NCI-H1930 (cell line): ENCODE results near the gene AK9.

Experiments used
- DNase-seq, 2 experiments: peaks; one replicate each; lab custom pipeline; 2025; lab: John Stamatoyannopoulos, UW

The AK9 gene

DNA sequence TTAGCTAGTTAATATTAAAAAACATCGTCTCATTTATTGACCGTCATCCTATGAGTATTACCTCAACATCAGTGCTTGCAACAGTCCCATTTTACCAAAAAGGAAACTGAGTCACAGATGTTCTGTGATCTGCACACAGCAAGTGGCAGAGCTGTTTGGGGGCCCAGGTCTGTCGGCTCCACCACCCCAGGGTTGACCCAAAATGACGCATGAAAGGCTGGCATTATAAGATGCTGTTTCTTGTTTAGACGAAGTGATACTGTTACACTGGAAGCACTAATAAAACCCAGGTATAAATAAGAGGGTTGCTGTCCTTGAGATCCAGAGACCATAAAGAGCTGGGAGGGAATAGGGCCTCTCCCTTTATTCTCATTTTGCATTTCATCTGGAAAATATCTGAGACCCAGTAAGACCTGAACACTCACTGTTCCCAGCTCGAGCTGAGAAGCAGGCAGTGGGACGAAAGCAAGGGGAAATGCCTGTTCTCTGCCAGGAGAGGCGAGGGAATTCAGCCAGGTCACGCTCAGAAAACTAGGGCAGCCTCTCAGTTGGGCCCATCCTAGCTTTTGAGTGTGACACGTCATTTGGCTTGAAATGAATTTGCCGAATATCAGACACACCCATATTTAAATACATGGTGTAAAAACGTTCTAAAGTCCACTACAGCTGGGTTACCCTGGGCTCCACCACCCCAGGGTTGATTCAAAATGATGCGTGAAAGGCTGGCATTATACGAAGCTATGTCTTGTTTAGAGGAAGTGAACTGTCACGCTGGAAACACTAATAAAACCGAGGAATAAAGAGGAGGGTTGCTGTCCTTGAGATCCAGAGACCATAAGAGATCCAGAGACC is 234.1 kb downstream of the AK9 start:
- DNase-seq: no peak

DNA sequence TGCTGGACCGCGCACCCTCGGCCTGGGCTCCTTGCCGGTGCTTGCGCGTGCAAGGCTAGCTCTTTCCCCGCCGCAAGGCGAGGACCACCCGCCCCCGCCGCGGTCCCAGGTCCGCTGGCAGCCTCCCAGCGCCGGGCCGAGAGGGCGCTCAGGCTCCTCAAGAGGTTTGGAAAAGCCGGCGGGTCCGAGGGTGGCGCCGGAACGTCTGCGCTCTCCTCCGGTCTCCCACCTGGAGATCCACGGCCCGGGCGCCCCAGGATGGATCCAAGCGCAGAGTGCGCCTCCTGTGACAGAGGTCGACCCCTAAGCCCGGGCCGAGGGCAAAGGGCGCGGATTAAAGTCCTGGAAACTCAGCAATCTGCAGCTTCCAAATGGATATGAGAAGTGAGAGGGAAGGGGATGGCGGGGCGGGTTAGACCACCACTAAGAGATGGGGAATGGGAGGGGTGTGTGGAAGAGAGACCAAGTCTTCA is 234.9 kb downstream of the AK9 start:
- no peak for DNase-seq

DNA sequence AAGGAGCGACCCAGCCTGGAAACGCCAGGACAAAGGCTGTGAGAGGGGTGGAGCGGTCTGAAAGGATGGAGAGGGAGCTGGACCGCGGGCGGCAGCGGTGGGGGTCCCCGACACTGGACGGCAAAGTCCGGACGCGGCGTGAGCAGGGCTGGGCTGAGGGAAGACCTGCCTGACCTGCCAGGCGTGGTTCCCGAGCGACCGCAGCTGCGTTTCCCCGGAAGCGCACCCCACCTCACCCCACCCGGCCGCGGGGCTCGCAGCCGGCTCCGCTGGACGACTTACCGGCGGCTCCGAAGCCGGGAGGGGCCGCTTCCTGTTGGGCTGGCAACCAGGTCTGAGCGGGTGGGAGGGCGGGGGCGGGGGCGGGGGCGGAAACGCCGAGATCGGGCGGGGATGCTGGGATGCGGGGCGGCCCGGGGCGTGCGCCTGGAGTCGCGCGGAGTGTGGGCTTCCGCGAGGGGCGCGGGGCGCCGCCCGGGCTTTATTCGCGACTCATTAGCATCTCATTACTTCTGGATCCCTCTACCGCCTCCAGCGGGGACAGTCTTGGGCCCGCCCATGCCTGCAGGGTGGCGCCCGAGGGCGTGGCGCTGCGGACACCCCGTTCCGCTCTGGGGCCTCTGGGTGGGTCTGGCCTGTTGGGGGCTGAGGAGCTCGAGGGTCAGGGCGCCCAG is 235.4 kb downstream of the AK9 start, which contains the start of gene MICAL1:
MICAL1 (minus strand) TSS at position 336 of the 674 bp plus-strand sequence. CDS start 1,576 bp downstream, outside the sequence.
- DNase-seq: peak; percentile 46 to 61

- DNase-seq: no peak
These were observed 236.2 kb downstream of the AK9 start for GRCh38 chr6:109454496-109455436.

GRCh38 chr6:109453594-109454495 is 237.2 kb downstream of the AK9 start:
- DNase-seq: no peak

GRCh38 chr6:109453156-109453555 is 237.8 kb downstream of the AK9 start:
- no peak for DNase-seq

GRCh38 chr6:109452181-109452580 is 238.8 kb downstream of the AK9 start:
- no peak for DNase-seq

- DNase-seq: no peak
These were observed 239.6 kb downstream of the AK9 start for GRCh38 chr6:109451376-109451775.

GRCh38 chr6:109450801-109451200 is 240.2 kb downstream of the AK9 start:
- no peak for DNase-seq

GRCh38 chr6:109449795-109450673 is 241.0 kb downstream of the AK9 start:
- no peak for DNase-seq

DNA sequence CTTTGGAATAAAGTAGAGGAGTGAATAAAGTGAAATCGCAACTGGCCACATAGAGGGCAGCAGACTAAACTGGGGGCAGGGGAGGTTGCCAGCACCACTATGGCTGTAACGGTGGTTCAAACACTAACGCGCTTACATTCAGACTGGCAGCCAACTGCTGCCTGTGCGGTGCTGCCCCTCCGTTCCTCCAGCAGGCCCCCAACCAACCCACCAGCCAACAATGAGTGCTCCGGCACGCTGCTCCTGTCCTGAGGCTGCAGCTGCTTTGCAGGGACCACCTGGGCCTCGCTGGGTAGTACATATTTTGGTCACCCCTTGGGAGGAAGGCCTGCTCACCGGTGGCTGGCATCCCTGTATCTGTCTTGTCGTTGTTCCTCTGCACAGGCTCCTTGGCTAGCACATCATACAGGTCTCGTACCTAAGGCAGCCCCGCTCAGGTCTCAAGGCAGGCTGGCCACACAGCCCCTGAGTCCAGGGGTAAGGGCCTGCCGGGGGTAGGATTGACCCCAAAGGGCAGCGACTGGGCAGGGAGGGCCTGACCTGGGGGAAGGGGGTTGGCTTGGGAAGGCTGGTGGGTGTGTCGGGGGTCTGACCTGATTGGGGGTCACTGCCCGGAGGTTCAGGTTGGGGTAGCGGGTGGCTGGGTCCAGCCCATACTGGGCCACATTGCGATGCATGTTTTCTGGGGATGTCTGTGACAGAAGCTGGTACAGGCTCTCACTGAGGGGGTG is 241.8 kb downstream of the AK9 start:
- DNase-seq: no peak

GRCh38 chr6:109448615-109449014 is 242.4 kb downstream of the AK9 start:
- no peak for DNase-seq

DNA sequence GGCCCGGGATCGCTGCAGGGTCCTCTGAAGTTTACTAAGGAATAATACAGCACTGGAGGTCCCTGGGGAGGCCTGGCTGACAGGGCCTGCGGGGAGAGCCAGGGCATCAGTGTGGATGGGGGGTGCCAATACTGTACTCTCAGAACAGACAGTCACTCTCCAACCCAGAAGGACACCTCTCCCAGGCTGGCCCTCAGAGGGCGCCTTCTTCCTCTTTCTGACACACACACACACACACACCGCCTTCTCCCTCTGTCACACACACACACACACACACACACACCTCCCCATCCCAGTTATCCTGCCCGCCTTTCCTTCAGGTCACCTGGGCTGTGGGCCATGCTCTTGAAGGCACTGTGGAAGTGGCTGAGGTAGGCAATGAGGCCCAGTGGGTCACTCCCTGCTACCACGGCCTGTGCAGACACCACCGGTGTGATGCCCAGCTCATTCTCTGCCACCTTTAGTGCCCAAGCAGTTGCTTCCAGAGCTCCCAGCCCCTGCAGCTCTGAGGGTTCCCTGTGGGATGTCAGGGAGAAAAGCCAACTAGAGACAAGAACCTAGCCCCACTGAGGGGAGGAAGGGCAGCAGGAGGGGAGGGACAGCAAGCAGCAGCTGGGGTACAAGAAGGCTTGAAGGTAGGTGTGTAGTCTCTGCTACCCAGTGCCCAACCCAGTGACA is 243.0 kb downstream of the AK9 start:
- DNase-seq: no peak

DNA sequence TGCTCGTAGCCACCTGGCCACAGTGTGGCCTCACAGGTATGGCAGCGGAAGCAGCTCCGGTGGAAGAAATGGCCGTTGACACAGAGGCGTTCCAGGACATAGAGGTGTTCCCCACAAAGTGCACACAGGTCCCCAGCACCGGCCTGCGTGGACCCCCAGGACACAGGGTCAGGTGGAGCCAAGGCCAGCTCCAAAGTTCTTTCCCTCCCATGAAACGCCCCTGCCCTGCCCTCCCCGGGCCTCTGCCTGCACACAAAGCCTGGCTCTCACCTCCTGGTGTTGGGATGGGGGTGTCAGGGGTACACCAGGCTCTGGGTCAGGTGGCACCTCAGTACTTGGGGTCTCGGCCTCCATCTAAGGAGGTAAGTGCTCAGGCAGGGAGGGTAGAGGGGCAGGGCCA is 243.9 kb downstream of the AK9 start:
- no peak for DNase-seq

DNA sequence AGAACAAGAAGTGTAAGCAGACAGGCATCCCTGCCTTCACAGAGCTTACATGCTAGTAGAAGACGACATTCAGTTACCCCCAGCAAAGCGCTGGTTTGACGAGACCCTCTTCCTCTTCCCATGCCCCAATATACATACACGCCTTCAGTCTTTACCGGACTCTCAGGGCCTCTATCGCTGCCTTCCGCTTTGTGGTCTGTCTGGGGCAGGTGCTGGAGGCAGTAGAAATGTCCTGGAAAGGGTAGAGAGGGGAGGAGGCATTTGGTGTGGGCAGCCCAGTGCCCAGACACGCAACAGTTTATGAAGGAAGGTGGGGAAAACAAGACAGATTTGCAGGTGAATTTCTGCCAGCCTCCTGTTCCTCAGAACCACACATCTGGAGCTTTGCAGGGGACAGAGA is 244.5 kb downstream of the AK9 start:
- DNase-seq: no peak

GRCh38 chr6:109446072-109446471 is 244.9 kb downstream of the AK9 start:
- no peak for DNase-seq

- no peak for DNase-seq
These were observed 245.6 kb downstream of the AK9 start for GRCh38 chr6:109445382-109445781.

- DNase-seq: no peak
These were observed 247.5 kb downstream of the AK9 start for GRCh38 chr6:109443425-109443950.
